TTC549 (cell line): ENCODE measurements around the gene GABRB2.
"Not testable (repeated sequence)": the region's sequence is repeated elsewhere in the genome, so short reads cannot be mapped to it uniquely, and the experiment has no call there.

ENCODE experiments used
- FAIRE-seq: peaks from 2 replicates; lab custom pipeline; 2012; peaks lifted over from hg19 to GRCh38; lab: Jason Lieb, UNC

Gene GABRB2

GRCh38 chr5:161546470-161547301, at the start of gene GABRB2:
TSS of gene GABRB2 (minus strand) at chr5:161546725. CDS start at chr5:161546643, 82 bp downstream.
- no peak for FAIRE-seq

DNA sequence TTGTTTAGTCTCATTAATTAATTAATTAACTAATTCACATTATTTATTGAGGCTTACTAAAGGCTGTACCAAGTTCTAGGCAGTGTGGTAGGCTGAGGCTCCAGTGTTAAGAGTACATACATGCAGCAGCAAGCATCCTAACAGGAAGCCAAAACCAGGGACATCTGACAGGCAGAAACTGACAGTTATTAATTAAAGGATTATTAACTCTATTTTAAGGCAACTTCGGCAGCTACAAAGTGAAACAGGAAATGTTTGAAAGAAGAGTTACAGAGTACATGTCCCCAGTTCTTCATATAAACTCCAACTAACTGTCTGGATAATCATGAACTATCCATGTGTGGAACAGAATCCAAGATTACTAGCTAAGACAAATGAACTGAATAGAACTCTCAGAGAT, 39.3 kb upstream of the GABRB2 start:
- no peak for FAIRE-seq

- no peak for FAIRE-seq
These were observed 34.1 kb upstream of the GABRB2 start for GRCh38 chr5:161580621-161581020.

DNA sequence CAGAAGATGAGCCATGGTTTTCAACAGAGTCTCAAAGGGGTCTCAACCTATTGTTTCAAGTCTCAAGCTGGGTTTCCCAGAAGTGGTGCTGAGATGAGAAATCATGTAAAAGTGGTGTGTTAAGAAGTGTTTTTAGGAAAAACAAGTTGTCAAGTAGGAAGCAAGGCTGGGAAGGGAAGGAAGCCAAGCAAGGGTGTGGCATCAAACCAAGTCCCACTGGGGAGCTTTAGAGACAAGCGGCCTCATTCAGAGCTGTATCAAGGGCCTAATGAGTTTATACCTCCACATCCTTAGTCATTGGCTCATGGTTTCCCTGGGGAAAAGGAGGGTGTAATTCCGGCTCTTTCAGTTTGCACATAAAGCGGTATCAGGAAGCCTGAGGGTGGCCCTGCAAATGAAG, 26.4 kb upstream of the GABRB2 start:
- no peak for FAIRE-seq

GRCh38 chr5:161566081-161566480, 19.6 kb upstream of the GABRB2 start:
- no peak for FAIRE-seq

- no peak for FAIRE-seq
These were observed 15.9 kb upstream of the GABRB2 start for GRCh38 chr5:161562446-161562845.

- FAIRE-seq = no peak
These were observed 2.6 kb upstream of the GABRB2 start for GRCh38 chr5:161549106-161549505.

GRCh38 chr5:161548487-161549094, 2.1 kb upstream of the GABRB2 start:
- no peak for FAIRE-seq

GRCh38 chr5:161547738-161548486, 1.4 kb upstream of the GABRB2 start:
- no peak for FAIRE-seq

DNA sequence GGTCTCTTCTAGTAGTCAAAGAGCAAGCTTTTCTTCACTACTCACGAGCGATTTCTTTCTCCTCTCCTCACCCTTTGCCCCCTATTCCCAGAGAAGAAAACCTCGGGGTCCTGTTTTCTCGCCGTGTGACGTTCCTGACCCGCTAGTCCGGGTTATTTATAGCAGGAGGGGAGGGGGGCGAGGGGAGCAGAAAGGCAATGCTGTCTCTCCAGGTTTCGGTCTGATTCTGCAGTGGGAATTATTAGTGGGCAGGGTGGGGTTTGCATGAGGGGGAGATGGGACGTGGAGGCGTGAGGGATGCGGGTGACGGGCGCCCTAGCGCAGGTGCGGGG, 847 bp upstream of the GABRB2 start:
- no peak for FAIRE-seq

DNA sequence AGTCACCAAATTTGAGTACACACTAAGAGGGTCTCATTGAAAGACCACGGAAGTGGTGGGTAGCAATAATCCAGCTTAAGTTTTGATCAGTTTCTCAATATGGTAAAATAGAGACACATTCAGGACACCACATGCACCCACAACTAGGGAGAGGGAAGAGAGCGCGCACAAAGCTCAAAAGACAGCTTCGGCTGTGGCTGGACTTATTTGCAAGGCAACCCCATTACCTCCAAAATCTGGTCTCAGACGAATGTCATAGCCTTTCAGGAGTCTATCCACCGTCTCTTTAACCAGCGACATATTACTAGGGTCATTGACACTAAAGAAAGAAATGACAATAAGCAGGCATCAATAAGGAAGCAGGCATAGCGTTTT, 443 bp downstream of the GABRB2 start:
- no peak for FAIRE-seq

DNA sequence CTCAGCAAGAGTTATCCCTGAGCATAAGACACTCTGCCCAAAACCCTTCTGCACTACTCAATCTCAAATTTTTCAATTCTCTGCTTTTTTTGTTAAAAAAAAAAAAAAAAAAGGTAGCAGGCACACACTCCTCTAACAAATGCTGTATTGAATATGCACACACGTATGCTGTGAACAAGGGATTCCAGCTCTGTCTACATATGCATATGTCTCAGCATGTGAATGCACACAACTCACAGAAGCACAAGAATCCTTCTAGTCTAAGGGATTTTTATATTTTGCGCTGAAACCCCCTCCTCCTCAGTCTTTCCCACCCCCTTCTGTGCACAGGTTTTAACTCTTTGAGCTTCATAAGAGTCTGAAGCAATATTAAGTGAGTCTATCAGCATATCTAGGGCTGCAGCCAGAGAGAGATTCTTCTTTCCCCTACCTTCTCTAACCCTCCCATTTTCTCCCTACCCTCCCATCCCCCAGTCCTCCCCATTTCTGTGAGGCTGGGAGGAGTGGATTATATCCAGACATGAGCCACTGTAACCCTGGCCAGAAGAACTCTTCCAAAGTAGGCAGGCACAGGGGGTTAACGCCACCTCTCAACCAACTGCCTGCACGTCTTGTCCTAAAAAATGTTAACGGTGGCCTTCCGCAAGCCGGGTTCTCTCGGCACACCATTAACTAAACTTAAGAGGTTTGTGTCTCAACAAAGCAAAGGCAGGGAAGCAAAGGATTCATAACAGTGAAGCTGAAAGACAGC, 1.0 kb downstream of the GABRB2 start:
- no peak for FAIRE-seq

DNA sequence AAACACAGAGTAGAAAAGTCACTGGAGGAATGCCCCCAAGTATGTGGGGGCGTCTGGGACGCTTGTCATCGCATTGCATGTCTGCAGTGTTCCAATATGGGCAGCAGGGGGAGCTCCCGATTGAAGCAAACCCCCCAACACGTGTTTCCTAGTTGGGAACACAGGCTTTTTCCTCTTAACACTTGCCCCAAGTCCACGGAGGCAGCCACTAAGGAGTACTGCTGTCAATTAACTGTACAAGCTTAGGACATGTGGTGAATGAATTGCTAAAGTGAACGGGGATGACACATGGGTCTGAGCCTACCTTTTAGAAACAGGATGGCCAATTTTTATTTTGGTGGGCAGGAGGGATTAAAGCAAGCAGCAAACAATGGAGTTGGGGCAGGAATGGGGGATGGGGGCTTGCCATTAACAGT, 2.2 kb downstream of the GABRB2 start:
- FAIRE-seq = no peak

DNA sequence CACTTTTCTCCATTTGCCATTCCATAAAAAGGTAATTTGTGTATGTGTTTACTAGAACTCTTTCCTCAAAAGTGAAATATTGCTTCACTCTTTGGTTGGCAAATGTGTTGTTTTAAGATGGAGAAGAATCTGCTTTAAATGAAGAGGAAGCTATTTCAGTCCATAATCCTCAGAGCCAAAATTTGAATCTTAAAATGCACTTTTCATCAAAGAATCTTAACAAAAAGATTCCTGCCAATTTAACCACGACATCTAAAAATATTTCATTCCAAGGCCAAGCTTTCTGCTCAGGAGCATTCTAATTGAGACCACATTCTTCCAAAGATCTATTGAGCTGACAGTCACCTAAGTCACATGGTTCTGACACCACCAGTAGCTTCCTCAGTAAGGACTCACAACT, 7.5 kb downstream of the GABRB2 start:
- no peak for FAIRE-seq

DNA sequence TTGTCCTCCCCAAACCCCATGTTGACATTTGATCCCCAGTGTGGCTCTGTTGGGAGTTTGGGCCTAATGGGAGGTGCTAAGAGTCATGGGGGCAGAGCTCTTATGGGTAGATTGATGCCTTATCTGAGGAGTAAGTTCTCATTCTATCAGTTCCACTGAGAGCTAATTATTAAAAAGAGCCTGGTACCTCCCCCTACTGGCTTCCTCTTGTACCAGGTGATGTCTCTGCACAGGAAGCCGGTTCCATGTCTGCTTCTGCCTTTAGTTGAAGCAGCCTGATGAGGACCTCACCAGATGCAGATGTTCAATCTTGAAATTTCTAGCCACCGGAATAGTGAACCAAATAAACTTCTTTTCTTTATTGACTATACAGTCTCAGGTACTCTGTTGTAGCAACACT, 10.8 kb downstream of the GABRB2 start:
- no peak for FAIRE-seq

GRCh38 chr5:161530700-161531099, 15.8 kb downstream of the GABRB2 start:
- FAIRE-seq = no peak

DNA sequence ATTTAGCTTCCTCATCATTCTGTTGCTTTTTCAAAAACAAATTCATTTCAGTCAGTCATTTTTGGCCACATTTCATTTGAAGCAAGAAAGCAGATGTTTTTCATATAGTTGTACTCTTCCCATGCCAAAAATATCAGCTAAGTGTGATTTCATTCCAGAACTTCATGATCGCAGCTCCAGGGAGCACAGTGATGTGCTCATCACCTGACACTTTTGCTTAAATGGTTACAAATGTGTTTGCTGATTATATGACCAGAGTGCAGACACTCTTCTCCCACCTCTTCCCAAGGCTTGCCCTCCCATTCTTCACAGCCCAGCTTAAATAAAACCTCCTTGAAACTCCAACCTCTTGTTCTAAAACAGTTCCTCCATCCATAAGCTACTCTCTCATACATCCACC, 32.6 kb downstream of the GABRB2 start:
- no peak for FAIRE-seq

DNA sequence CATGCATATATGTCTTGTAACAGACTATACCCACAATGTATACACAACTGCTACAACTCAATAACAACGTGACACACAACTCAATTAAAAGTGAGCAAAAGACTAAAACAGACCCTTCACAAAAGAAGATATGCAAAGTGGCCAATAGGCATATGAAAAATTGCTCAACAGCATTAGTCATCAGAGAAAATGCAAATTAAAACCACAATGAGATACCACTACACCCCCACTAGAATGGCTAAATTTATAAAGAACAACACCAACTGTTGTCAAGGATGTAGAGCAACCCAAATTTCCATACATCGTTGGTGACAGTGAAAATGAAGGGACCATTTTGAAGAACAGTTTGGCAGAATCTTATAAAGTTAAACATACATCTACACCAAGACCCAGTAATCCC, 38.9 kb downstream of the GABRB2 start:
- FAIRE-seq = no peak

DNA sequence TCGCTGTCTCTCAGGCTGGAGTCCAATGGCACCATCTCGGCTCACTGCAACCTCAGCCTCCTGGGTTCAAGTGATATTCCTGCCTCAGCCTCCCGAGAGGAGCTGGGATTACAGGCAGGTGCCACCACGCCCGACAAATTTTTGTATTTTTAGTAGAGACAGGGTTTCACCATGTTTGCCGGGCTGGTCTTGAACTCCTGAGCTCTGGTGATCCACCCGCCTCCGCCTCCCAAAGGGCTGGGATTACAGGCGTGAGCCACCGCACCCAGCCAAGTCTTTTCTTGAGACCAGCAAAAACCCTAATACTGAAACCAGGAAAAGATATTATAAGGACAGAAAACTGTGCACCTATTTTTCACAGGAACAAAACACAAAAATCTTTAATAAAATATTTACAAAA, 41.4 kb downstream of the GABRB2 start:
- not testable (repeated sequence) for FAIRE-seq

DNA sequence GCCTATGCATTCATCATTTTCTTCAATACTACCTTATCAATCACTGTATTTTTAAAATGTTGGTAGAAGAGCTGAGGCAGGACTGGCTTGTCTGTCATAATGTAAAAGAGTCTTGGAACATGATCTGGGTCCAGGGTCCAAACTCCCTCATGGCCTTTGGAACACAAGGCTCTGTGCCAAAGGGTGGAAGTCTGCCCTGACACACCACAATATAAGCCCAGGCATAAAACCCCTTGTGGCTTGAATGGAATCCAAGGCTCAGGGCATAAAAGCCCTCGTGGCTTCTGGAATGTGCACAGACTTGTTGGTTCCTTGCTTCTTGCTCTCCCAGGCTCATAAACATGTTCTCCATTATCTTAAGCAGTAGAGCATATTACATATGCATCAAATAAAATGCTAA, 48.0 kb downstream of the GABRB2 start:
- no peak for FAIRE-seq

DNA sequence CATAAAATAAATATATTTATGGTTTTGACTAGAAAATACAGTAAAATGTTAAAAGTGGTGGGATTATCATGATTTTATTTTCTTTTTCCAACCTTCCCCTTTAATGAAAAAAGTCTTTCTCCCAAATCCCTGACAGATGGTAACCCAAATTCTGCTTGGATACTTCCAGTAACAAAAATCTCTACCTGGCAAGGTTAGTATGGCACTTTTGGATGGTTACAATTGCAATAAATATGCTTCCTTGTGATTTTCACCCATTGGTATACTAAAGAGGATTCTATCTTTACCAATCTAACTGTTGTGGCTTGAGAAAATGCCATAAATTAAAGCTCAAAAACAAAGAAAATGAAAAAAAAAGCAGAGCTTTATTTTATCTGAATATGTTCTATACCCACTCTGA, 62.8 kb downstream of the GABRB2 start:
- no peak for FAIRE-seq

- no peak for FAIRE-seq
These were observed 64.6 kb downstream of the GABRB2 start for GRCh38 chr5:161481922-161482321.
